ENCODE measurements around the gene TEKT2. TPM values are rescaled to one million over a fixed set of nuclear protein-coding genes. Genes with fewer than 3 reads are reported as not detected.

The TEKT2 gene
- total and polyA plus RNA-seq, 2 donors = 0.13 to 0.37 TPM

GRCh38 chr1:36092166-36092797, 8.4 kb downstream of the TEKT2 start:
- H3K36me3 ChIP-seq (ENCODE audit: insufficient read depth) = peaks cover 11% of the 10 kb centered on the region
- H3K4me3 ChIP-seq (ENCODE audit: low read depth, low read length) = no peak overlapping the region
- no peak overlapping the region for H3K27ac ChIP-seq (ENCODE audit: low read depth)
- H3K4me1 ChIP-seq (ENCODE audit: insufficient read depth) = no peaks in the 10 kb centered on the region
- DNase-seq (ENCODE audit: extremely low spot score) = no peak
- 90% methylated on average over 17 of the region's 17 CpGs for WGBS

GRCh38 chr1:36092798-36093185, 8.9 kb downstream of the TEKT2 start:
- H3K36me3 ChIP-seq (ENCODE audit: insufficient read depth) = peaks cover 11% of the 10 kb centered on the region

GRCh38 chr1:36093226-36093625, 9.3 kb downstream of the TEKT2 start:
- no peak overlapping the region for H3K27ac ChIP-seq (ENCODE audit: low read depth)
- no peak for DNase-seq (ENCODE audit: extremely low spot score)
- WGBS = 83% methylated on average over 7 of the region's 7 CpGs

More at GRCh38 chr1:36092798-36093185, 8.9 kb downstream of the TEKT2 start:
- no peak overlapping the region for H3K27ac ChIP-seq (ENCODE audit: low read depth)
- WGBS = 88% methylated on average over 9 of the region's 9 CpGs
- no peak for DNase-seq (ENCODE audit: extremely low spot score)
- no peak overlapping the region for H3K4me3 ChIP-seq (ENCODE audit: low read depth, low read length)
- no peaks in the 10 kb centered on the region for H3K4me1 ChIP-seq (ENCODE audit: insufficient read depth)

DNA sequence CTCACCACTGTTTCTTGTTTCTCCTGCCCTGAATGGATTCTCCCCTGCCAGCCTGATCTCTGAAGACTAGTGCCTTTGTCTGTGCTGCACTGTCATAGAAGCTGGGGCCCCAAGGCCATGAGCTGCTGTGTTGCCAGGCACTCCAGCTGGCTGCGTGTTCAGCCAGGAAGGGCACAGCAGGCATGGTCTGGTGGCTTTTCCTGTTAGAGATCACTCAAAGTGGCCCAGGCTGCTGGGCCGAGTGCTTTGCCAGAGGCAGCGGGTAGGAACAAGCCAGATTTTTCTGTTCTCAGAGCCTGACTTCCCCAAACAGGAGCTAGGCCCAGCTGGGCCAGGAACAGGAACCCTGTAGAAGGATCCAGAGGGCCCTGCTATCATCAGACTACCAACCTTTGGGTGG, 10.0 kb downstream of the TEKT2 start:
- WGBS = 91% methylated on average over 3 of the region's 3 CpGs
- Histone ChIP-seq H3K4me3 (ENCODE audit: low read depth, low read length) (no peak overlapping the region), H3K27ac (ENCODE audit: low read depth) (no peak overlapping the region), H3K36me3 (ENCODE audit: insufficient read depth) (peaks cover 11% of the 10 kb centered on the region), H3K4me1 (ENCODE audit: insufficient read depth) (no peaks in the 10 kb centered on the region)
- no peak for DNase-seq (ENCODE audit: extremely low spot score)

More at GRCh38 chr1:36093226-36093625, 9.3 kb downstream of the TEKT2 start:
- Histone ChIP-seq H3K4me1 (ENCODE audit: insufficient read depth) (no peaks in the 10 kb centered on the region), H3K4me3 (ENCODE audit: low read depth, low read length) (no peak overlapping the region), H3K36me3 (ENCODE audit: insufficient read depth) (peaks cover 11% of the 10 kb centered on the region)

DNA sequence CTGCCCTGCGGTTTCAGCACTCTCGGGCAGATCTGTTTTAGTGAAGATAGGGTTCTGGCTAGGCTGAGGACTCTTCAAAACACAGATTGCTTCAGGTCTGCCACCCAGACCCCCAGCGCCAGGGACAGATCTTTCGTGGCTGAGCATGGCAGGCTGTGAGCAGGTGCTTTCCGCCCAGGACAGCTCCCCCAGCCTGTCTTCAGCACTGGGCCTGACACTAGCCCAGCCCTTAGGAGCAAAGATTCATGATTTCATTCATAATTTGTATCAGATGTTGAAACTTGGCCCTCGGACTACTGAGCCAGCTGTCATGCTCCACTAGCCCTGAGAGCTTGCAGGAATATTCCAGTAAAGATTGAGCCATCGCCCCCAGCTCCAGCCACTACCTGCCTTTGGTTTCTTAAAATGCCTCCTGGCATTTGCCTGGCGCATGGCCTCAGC, 10.7 kb downstream of the TEKT2 start:
- peaks cover 11% of the 10 kb centered on the region for H3K36me3 ChIP-seq (ENCODE audit: insufficient read depth)
- no peaks in the 10 kb centered on the region for H3K4me1 ChIP-seq (ENCODE audit: insufficient read depth)
- DNase-seq (ENCODE audit: extremely low spot score) = no peak
- no peak overlapping the region for H3K27ac ChIP-seq (ENCODE audit: low read depth)
- 80% methylated on average over 8 of the region's 8 CpGs for WGBS
- no peak overlapping the region for H3K4me3 ChIP-seq (ENCODE audit: low read depth, low read length)

DNA sequence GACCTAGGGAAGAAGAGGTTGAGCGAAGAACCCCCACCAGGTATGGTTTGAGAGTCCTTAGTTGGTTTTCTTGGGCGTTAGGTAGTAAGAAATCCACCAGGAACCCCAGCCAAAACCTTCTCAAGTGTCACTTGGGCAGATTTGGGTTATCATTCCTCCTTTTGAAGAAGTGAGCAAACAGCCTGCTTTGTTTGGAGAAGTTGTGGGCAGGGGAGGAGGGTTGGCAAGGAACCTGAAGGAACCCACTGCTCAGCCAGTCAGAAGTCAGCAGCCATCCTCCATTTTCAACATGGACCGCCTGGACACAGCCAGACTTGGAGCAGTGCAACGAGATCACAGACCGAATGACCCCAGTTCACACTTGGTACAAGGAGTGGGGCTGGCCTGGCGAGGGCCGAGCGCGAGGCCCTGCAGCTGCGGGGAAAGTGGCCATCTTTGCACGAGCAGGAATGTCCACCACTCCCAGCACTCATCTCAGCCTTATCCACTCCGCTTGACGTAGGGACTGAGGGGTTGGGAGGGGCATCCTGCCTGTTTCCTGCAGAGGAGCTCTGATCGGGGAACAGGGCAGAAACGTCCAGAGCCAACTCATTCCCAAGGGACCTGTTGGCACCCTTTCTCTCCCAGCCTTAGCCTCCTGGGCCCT, 12.0 kb downstream of the TEKT2 start:
- H3K36me3 ChIP-seq (ENCODE audit: insufficient read depth) = peaks cover 11% of the 10 kb centered on the region
- no peaks in the 10 kb centered on the region for H3K4me1 ChIP-seq (ENCODE audit: insufficient read depth)
- 52% methylated on average over 15 of the region's 15 CpGs for WGBS
- DNase-seq (ENCODE audit: extremely low spot score) = no peak
- no peak overlapping the region for H3K27ac ChIP-seq (ENCODE audit: low read depth)
- H3K4me3 ChIP-seq (ENCODE audit: low read depth, low read length) = no peak overlapping the region

DNA sequence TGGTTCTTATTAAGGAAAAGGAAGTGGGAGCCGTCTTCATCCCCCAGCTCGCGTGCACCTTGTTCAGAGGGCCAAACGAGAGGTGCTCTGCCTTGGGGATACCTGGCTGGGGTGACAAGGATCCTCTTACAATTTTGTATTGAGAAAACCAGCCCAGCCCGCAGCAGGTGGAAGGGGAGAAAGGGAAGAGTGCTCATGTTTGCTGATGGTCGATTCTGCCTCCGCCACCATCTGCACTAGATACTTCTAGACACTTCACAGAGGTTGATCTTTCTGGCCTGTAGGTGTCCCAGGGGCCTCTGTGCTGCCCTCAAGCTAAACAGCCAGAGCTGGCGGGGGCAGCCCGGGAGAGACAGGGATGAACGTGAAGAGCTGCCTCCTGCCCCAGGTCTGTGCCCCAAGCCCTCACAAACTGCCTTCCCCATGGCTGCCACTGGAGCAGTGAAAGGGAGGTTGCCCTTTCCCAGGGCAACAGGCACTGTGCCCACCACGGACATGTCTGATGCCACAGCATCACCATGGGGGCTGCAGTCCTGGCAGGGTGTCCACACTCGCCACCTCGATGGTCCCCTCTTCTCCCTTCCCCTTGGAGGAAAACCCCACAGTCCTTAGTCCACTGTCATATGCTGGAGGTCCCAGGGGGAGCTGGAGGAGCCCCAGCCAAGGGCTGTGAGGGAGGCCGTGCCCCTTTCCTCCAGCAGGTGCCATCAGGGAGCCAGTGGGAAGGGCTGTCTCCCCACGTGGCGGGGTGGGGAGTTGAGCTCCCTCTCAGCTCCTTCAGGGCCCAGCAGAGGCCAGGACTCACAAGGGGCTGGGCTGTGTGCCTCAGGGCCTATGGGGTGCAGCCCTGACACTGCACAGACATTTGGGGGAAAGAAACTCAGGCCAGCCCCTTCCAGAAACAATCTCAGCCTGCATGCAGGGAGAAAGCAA, 12.9 kb downstream of the TEKT2 start:
- Histone ChIP-seq H3K4me3 (ENCODE audit: low read depth, low read length) (no peak overlapping the region), H3K36me3 (ENCODE audit: insufficient read depth) (peaks cover 11% of the 10 kb centered on the region), H3K27ac (ENCODE audit: low read depth) (no peak overlapping the region), H3K4me1 (ENCODE audit: insufficient read depth) (no peaks in the 10 kb centered on the region)
- WGBS = 64% methylated on average over 16 of the region's 16 CpGs
- no peak for DNase-seq (ENCODE audit: extremely low spot score)

- no peak overlapping the region for H3K27ac ChIP-seq (ENCODE audit: low read depth)
- 90% methylated on average over 33 of the region's 33 CpGs for WGBS
Observed at GRCh38 chr1:36097693-36098585, 14.0 kb downstream of the TEKT2 start.

DNA sequence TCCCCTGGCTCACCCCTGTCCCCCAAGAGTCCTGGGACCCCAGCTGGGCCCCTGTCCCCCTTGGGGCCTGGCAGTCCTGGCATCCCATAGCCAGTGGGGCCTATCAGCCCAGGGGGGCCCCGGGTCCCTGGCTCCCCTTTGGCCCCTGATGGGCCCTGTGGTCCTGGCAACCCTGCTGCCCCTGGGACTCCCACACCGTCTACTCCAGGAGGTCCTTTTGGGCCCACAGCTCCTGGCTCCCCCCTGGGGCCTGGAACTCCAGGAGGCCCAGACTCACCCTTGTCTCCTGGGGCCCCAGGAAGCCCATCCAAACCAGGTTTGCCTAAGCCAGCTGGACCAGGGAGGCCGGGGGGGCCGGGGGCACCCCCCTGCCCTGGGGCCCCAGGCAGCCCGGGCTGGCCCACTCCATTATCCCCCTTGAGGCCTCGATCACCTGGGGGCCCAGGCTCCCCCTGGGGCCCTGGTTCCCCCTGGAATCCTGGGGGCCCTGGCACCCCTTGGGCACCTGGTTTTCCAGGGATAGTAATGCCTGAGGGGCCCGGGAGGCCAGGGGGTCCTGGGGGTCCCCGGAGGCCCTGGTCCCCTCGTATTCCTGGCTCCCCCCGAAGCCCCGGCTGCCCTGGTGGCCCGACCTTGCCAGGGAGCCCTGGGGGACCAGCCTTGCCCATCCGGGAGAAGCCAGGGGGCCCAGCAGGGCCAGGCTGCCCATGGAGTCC, 14.9 kb downstream of the TEKT2 start:
- no peak for DNase-seq (ENCODE audit: extremely low spot score)
- Histone ChIP-seq H3K27ac (ENCODE audit: low read depth) (no peak overlapping the region), H3K4me3 (ENCODE audit: low read depth, low read length) (no peak overlapping the region), H3K4me1 (ENCODE audit: insufficient read depth) (no peaks in the 10 kb centered on the region), H3K36me3 (ENCODE audit: insufficient read depth) (peaks cover 4% of the 10 kb centered on the region)
- WGBS = 83% methylated on average over 13 of the region's 13 CpGs

More at GRCh38 chr1:36097693-36098585, 14.0 kb downstream of the TEKT2 start:
- Histone ChIP-seq H3K4me3 (ENCODE audit: low read depth, low read length) (no peak overlapping the region), H3K36me3 (ENCODE audit: insufficient read depth) (peaks cover 6% of the 10 kb centered on the region), H3K4me1 (ENCODE audit: insufficient read depth) (no peaks in the 10 kb centered on the region)
- no peak for DNase-seq (ENCODE audit: extremely low spot score)

GRCh38 chr1:36099681-36100341, 15.9 kb downstream of the TEKT2 start:
- 36% methylated on average over 18 of the region's 18 CpGs for WGBS
- Histone ChIP-seq H3K27ac (ENCODE audit: low read depth) (no peak overlapping the region), H3K36me3 (ENCODE audit: insufficient read depth) (no peaks in the 10 kb centered on the region), H3K4me3 (ENCODE audit: low read depth, low read length) (no peak overlapping the region), H3K4me1 (ENCODE audit: insufficient read depth) (no peaks in the 10 kb centered on the region)
- no peak for DNase-seq (ENCODE audit: extremely low spot score)

- H3K4me1 ChIP-seq (ENCODE audit: insufficient read depth) = no peaks in the 10 kb centered on the region
- 54% methylated on average over 6 of the region's 6 CpGs for WGBS
- DNase-seq (ENCODE audit: extremely low spot score) = no peak
Observed at GRCh38 chr1:36100376-36100775, 16.5 kb downstream of the TEKT2 start.

GRCh38 chr1:36101546-36101945, 17.7 kb downstream of the TEKT2 start:
- no peak overlapping the region for H3K4me3 ChIP-seq (ENCODE audit: low read depth, low read length)
- H3K4me1 ChIP-seq (ENCODE audit: insufficient read depth) = no peaks in the 10 kb centered on the region
- H3K27ac ChIP-seq (ENCODE audit: low read depth) = no peak overlapping the region
- DNase-seq (ENCODE audit: extremely low spot score) = no peak
- 97% methylated on average over 5 of the region's 5 CpGs for WGBS
- no peaks in the 10 kb centered on the region for H3K36me3 ChIP-seq (ENCODE audit: insufficient read depth)

More at GRCh38 chr1:36100376-36100775, 16.5 kb downstream of the TEKT2 start:
- no peak overlapping the region for H3K27ac ChIP-seq (ENCODE audit: low read depth)
- H3K4me3 ChIP-seq (ENCODE audit: low read depth, low read length) = no peak overlapping the region
- H3K36me3 ChIP-seq (ENCODE audit: insufficient read depth) = no peaks in the 10 kb centered on the region

Measured in urinary bladder (tissue), 4 donors.